ENCODE results near the gene ABHD16B.
"Not testable (repeated sequence)": the region's sequence is repeated elsewhere in the genome, so short reads cannot be mapped to it uniquely, and the experiment has no call there.

ABHD16B gene

DNA sequence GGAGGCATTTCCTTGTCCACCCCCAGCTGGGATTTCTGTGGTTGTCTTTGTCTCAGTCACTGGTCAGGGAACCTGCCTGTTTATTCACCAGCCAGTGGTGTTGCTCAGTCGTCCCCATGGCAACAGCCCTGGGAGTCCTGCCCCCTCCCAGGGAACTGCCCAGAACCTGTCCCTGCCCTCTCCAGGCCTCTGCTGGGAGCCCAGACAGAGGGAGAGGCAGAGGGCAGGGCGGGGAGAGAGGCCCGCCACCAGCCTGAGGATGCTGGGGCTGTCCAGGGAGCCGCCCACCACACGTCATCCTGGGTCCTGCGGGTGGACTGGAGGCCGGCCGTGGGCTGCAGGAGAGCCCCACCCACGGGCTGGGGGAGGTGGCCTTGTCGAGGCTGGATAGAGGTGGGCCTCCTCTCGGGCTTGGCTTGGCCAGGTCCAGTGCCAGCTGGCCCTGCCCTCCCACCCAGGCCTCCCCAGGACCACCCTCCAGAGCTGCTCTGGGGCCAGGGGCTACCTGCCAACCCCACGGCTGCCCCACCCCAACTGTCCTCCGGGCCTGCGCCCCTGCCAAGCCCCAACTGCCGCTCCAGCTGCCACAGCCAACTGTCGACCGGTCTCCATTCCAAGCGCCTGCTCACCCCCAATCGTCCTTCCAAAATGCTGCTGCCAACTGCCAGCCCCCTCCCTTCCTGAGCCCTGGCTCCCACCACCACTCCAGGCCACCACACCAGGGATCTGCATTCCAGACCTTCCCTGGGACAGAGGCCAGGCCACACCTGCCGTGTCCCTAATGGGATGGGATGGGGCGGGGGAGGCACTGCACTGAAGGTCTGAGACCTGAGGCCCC, 26.1 kb upstream of the ABHD16B start:
- DNase-seq = no peak

DNA sequence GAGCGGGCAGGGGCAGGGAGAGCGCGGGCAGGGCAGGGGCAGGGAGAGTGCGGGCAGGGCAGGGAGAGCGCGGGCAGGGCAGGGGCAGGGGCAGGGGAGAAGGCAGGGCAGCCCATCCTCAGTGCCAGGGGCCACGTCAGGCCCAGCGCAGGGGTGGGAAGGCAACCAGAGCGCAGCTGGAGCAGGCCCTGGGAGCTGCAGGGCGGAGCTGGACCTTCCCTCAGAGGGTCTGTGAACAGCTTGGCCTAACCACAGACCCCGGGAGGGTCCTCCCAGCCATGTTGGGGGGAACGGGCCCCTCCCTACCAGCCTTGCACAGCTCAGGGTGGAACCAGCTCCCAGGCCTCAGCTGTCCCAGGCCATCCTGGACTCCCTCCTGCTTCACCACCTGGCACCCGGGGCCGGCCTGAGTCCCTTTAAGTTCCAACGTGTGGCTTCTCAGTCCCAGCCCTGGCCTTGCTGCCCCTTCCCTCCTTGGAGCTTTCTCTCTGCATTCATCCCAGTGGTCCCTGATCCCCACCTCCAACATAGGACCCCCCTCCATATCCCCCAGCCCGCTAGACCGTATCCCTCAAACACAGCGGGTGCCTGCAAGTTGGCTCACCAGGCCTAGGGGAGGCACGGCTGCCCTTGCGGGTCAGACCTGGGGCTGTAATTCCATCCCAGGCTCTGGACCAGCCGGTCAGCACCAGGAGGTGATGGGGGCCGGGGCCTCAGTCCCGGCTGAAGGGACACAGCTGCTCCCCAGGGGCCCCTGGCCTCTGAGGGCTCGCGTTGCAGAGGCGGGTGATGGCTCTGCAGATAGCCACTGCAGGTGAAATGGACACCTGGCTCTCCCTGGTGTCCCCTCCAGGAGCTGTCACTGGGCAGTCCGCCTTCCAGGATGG, 24.6 kb upstream of the ABHD16B start:
- no peak for DNase-seq

DNA sequence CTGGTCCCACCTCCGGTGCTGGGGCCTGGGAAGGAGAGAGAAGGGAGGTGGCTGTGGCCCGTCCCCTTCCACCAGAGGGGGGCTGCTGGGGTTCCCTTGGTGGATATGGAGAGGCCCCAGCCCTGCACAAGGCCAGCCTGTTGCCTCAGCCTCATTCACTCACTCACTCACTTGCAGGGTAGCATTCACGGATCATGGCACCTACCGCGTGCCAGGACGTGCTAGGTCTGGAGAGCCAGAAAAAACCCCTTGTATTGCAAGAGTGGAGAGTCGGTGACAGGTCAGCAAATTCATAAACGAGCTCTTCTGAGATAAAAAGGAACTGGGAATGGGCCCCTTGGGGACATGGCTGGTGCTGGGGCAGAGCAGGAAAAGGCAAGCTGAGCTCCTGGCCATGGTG, 23.8 kb upstream of the ABHD16B start:
- no peak for DNase-seq

DNA sequence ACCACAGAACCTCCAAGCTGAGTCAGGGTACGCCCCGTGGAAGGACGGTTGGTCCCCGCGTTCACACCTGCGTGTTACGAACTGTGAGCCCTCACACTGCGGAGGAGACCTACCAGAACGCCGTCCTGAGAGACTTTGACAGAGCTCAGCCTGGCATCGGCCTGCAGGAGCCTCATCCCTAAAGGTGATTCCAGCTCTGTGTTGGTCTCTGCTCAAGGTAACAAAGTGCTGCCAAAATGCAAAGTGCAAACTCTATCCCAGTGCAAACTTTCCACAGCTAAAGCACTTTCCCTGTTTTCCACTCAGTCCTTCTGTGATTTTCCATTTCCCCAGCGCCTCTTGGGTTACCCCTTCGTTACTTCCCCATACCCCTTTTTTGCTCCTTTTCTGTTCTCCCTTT, 21.7 kb upstream of the ABHD16B start:
- DNase-seq = no peak

DNA sequence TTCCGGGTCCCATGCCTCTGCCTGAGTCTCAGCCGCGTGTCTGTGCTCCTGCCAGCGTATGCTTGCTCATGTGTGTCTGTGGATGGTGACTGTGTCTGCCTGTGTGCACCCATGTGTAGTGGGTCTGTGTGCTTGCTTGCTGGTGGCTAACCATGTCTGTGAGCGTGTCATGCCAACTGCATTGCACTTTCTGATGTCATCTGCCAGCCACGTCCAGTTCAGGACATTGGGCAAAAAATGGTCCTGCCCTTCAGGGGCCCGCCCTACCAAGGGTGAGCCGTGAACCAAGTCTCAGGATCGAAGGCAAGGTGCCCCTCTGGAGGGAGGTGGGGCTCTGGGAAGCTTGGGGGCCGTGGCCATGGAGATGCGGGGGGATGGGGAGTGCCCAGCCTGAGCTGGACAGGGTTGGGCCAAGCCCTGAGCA, 20.9 kb upstream of the ABHD16B start:
- no peak for DNase-seq

DNA sequence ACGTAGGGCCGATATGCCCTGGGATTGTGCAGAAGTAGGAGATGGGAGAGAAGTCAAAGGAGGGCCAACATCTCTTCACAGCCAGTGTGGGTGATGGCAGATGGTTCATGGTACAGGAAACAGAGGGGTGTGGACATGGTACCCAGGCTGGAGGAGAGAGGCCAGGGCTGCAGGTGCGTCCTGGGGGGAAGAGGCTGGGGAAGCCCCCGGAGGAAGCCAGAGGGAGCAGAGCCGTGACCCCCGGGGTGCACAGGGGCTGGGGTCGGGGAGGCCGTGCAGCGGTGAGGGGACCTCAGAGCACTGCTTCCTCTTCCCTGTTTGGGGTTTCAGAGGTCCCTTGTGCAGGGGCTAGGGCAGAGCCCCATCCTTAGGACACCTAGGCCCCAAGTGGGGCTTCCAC, 19.0 kb upstream of the ABHD16B start:
- DNase-seq = no peak

DNA sequence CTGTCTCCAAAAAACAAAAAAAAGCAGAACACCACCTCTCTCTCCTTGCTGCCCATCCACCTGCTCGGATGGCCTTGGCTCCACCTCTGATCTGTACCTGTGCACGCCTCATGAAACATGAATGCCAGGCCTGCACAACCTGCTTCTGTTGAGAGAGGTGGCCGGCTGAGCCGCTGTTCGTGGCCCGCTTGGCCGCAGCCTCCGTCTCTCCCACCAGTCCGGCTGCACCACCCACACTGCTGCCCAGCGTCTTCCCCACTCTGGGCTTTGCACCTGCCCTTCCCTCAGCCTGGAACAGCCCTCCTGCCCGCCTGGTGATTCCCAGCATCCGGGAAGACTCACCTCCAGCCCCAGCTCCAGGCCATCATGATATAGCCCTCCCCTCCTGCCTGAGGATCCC, 18.1 kb upstream of the ABHD16B start:
- DNase-seq = no peak

DNA sequence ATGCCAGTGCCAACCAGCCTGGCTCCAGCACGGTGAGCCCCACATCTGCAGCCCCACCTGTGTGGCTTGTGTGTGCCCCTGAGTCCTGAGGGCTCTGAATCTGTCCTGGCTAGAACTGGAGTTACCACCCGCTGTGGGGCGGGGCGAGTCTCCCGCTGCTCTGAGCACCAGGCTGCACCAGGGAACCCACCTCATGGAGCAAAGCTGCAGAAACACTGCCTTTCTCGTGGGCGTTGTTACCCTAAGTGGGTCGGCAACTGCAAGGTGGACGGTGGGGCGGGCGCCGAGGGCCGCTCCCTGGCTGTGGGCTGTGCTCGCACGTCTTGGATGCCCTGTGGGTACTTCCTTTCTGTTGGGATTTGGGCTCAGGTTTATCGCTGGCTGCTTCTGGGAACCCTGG, 17.5 kb upstream of the ABHD16B start:
- no peak for DNase-seq

DNA sequence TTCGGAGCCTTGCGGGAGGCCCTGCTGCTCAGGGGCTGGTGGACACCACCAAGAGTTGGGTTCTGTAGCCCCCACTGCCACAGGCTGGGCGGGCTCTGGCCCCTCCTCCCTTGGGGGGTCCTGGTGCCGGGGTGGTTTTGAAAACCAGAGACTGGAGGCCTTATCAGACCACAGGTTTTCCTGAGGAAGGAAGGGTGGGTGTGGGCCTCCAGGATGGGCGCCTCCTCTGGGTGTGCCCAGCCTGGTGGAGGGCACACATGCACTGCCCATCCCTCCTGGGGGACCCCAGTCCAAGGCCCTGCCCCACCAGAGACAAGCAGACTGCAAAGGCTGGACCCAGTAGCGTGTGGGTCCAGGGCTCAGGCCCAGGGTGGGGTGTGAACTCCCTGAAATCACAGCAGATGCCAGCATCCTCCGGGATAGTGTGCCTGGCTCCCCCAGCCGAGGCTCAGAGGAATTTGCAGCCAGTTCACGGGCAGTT, 16.7 kb upstream of the ABHD16B start:
- DNase-seq = no peak

DNA sequence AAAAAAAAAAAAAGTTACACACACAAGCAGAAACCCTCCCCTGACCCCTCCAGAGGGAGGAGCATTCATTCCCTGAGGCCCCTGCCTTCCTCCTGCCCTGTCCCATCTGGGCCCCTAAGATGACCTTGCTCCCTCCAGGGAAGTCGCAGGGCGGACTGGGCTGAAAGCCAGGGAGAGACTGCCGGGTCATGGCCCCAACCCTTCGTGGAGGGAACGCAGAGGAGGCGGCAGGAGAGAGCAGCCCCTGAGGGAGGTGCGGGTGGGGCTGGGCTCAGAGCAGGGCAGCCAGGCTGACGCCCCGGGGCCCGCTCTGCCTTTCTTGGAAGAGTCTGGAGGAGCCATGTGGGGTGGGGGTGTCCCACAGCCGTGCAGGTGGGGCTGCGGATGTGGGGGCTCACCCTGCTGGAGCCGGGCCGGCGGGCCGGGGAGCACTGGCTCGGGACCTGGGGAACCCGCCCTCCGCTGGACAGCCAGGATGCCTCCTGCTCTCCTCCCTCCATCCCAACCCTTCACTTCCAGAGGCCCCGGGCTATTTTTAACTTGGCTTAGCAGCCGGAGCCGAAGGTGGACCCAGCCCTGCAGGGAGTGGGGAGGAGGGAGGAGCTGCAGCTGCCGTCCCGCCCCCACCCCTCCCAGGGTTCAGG, 15.0 kb upstream of the ABHD16B start:
- DNase-seq = no peak

DNA sequence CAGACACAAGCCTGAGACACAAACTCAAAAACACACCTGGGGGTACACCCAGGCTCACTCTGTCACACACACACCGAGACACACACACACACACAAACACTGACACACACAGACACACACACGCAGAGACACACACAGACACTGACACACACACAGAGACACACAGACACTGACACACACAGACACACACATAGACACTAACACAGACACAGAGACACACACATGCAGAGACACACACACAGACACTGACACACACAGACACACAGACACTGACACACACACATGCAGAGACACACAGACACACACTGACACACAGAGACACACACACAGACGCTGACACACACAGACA, 14.4 kb upstream of the ABHD16B start:
- no peak for DNase-seq

DNA sequence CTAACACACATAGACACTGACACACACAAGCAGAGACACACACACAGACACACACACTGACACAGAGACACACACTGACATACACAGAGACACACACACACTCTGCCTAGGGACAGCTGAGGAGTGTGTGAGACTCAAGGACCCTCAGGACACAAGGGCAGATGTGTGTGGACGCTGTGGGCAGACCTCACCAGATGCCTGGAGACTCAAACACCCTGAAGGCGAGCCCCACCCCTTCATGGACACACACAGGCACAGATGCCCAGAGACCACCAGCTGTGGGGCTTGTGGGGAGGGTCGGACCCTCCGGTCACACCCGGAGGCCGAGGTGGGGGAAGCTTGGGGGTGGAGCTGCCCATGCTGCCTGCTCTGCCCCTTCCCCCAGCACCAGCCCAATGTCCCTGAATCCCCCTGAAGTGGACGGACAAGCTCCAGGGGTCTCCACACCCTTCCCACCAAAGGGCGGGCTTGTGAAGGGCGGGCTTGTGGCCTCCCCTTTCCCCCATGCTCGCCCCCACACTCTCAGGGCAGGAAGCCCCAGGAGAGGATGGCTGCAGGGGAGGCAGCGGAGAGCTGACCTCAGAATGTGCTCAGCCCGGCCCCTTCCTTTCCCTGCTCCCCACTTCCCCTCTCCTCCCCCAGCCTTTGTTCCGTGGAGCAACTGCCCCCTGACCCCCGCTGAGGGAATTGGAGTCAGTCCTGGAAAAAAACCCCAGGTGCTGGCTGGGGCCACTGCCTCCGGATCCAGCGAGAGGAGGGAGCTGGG, 13.9 kb upstream of the ABHD16B start:
- no peak for DNase-seq

DNA sequence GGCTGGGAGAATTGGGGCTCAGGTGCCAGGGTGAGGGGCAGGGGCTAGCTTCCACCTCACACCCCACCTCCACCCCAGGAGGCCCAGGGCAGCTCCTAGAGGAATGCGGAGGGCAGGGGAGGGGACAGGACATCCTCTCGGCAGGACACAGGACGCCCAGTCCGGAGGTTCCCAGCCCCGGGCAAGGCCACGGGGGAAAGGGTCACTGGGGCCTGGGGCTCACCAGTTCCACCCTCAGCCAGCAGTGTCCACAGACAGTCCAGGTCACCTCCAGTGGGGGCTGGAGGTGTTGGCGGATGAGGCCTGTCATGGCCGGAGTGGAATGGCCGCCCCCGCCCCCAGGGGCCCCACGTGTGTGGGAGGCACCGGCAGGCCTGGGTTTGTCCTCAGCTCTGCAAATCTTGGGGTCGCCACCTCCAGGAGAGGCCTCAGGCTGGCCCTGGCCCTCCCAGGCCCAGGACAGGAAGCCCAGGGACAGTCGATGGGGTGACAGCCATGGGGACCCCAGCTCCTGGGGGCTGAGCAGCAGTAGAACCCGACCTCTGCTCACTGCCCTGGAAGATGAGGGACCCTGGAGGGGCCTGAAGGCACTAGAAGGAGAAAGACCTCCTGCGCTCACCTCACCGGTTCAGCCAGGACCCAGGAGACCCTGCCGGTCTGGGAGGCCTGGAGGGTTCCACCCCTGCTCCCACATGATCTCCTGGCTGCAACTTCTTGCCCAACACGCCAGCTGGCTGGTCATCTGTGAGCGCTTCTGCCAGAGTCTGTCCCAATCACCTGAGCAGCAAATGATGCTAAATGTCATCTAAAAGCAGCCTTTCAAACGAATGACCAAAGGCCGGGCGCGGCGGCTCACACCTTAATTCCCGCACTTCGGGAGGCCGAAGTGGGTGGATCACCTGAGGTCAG, 13.0 kb upstream of the ABHD16B start:
- no peak for DNase-seq

DNA sequence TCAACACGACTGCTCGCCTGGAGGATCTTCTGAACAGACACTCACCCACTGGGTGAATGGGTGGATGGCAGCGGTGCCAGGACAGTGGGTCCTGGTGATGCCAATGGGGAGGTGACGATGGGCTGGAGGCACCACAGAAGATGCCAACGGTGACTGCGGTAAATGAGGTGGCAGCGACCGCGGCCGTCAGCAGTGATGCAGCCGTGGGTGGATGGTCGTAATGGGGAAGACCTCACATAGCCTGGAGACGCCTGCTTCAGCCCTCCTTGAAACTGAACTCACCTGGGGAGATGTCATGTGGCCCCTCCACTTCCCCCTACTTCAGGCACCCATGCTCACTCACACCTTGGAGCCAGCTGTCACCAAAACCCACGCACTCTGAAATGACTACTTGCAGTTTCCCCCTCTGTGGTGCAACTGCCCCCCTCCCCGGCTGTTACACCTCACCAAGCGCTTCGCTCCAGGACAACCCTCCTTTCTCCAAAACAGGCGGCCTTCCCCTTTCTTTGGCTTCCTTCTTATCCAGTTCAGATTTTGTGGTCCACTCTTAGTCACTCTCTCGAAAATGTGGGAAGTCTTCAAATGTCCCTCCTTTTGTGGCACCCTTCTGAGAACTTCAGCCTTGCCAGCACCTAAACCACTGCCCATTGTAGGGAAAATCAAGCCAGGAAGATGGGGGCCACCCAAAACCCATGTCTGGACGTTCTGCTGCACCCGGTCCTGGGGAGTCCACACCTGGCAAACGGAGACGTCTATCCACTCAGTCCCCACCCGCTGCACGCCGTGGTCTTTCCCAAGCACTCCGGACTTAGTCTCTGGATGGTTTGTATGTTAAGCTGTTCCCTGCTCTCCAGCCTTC, 10.4 kb upstream of the ABHD16B start:
- DNase-seq = no peak

DNA sequence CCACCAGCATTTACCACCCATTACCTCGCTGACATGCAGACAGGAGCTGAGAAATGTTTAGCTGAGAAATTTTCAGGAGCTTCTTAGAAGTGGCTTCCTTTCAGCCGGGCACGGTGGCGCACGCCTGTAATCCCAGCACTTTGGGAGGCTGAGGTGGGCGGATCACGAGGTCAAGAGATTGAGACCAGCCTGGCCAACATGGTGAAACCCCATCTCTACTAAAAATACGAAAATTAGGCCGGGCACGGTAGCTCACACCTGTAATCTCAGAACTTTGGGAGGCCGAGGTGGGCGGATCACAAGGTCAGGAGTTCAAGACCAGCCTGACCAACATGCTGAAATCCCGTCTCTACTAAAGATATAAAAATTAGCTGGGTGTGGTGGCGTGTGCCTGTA, 9.8 kb upstream of the ABHD16B start:
- DNase-seq = not testable (repeated sequence)

DNA sequence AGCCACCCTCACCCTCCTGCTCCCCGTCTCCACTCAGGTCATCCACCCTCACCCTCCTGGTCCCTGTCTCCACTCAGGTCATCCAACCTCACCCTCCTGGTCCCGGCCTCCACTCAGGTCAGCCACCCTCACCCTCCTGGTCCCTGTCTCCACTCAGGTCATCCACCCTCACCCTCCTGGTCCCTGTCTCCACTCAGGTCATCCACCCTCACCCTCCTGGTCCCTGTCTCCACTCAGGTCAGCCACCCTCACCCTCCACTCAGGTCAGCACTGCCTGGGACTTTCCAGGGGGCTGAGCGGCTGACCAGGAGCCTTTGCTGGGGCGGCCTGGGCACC, 7.6 kb upstream of the ABHD16B start:
- not testable (repeated sequence) for DNase-seq

DNA sequence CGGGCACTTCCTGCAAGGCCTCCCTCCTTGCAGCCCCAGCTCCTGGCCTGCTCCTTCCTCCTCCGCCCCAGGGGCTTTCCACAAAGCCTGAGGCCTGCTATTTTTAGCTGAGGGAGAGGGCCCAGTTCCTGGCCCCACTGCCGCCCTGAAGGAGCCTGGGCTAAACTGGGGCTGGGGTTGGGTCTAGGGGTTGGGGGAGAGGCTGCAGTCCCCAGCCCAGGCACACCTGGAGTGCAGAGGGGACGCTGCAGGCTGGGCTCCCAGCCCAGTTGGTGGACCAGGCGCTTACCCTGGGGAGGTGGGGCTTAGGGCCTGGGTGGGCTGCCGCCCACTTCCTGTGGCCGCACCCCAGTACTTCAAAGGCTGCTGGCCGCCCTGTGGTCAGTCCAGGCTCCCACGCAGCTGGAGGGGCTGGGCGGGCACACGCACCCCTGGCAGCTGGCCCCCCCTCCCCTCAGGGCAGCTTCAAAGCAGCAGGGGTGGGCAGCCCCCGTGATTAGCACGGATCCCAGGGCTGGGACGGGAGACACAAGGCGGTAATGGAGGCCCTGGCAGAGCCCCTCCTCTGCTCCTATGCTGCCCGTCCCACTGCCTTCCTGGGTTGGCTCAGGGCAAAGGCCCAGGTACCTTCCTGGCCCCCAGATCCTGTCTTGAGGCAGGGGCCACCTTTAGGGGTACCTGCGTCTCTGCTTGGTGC, 7.1 kb upstream of the ABHD16B start:
- DNase-seq = no peak

DNA sequence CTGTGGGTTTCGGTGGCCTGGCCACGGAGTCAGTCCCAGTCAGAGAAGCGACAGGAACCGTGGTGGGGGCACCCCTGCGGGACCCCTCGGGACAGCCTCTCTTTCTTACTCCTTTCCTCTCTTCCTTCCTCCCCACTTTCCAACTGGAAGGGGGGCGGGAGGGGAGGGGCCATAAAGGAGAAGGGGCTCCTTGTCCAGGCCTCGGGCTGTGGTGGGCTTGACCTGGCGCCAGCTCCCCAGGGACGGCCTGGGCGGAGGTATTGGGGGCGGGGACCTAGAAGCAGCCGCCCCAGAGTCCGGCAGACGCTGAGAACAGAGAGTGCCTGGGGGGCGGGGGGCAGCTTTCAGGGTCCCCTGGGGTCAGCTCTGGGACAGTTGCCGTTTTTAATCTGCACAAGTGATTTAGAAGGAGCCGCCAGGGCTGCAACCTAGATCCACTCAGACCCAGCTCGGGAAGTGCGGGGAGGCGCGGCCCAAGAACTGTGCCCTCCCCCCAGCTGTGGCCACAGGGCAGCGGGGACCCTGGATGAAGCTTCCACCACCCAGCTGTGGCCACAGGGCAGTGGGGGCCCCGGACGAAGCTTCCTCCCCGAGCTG, 6.4 kb upstream of the ABHD16B start:
- no peak for DNase-seq

DNA sequence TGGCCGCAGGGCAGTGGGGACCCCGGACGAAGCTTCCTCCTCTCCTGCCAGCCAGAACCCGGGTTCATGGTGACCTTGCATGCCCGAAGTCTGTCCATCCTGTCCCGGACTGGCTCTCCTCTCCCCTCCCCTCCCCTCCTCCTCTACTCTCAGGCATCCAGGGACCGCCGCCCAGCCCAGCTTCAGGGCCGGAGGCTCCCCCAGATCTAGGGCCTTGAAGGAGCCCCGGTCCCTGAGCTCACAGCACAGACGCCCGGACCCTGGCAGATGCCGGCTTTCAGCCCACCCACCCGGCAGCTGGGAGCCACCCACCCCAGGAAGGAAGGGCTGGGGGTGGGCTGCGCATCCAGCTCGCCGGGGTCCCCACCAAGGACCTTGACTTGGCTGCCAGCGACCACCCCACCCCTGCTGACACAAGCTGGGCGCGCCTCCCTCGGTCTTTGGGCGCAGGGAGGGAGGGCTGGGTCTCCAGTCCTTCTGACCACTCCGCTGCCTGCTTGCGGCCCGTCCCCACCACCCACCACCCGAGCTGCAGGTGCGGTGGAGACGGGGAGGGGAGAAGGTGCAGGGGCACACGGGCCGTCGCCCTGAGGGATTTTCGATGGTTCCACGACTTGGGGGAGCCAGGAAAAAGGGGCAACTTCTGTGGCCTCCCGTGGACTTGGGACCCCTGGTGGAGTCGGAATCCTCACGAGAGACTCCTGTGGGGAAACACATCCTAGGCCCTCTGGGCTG, 5.8 kb upstream of the ABHD16B start:
- DNase-seq = no peak
